HL-60 (cell line): ENCODE measurements around the gene CACUL1.

Experiments
- DNase-seq, 2 experiments: peaks; one replicate each; pipeline ENCODE4 v3.0.0-alpha.2; 2010 to 2020; ENCODE audit warnings: low read depth in 1 of 2, low spot score in 1 of 2
- H3K27ac ChIP-seq: fragments of 250-450 bp; sonication (Bioruptor Pico); replicated peaks from 2 replicates; pipeline ENCODE4 v1.5.1; 2020; ENCODE audit warnings: mild to moderate bottlenecking, moderate library complexity
- H3K27me3 ChIP-seq: fragments of 250-450 bp; sonication (Bioruptor Pico); 2 replicates; pipeline ENCODE4 v1.5.1; 2021; ENCODE audit warnings: mild to moderate bottlenecking, moderate library complexity; ENCODE audit not compliant: insufficient read depth, poor library complexity, severe bottlenecking
- H3K4me3 ChIP-seq: replicated peaks from 2 replicates; pipeline ENCODE4 v1.5.1; 2011; ENCODE audit warnings: mild to moderate bottlenecking, control low read depth, low read length; ENCODE audit not compliant: insufficient read depth
- CTCF ChIP-seq: IDR thresholded peaks from one replicate; pipeline ENCODE4 v1.5.1; 2011; ENCODE audit warnings: low read length, control low read depth, inconsistent platforms; ENCODE audit not compliant: insufficient read depth
- GABPA ChIP-seq: IDR thresholded peaks from 2 replicates; pipeline ENCODE4 v1.6.1; 2012; ENCODE audit warnings: low read depth
- POLR2AphosphoS5 ChIP-seq: IDR thresholded peaks from 2 replicates; pipeline ENCODE4 v1.6.1; 2012; ENCODE audit warnings: low read depth
- REST ChIP-seq: IDR thresholded peaks from 2 replicates; pipeline ENCODE4 v1.6.1; 2012; ENCODE audit warnings: low read depth; ENCODE audit not compliant: insufficient replicate concordance
- SPI1 ChIP-seq: IDR thresholded peaks from 2 replicates; pipeline ENCODE4 v1.6.1; 2012; ENCODE audit warnings: low read depth, mild to moderate bottlenecking, borderline replicate concordance

The CACUL1 gene

GRCh38 chr10:118674226-118674919, 80.4 kb downstream of the CACUL1 start:
- no peak for DNase-seq
- Histone ChIP-seq H3K27me3 (no peaks in the 10 kb centered on the region), H3K27ac (no peak overlapping the region), H3K4me3 (no peak overlapping the region)
- TF ChIP-seq SPI1 (no peak), REST (no peak), POLR2AphosphoS5 (no peak), CTCF (no peak)

GRCh38 chr10:118672766-118673715, 81.7 kb downstream of the CACUL1 start:
- Histone ChIP-seq H3K27me3 (no peaks in the 10 kb centered on the region), H3K27ac (no peak overlapping the region), H3K4me3 (no peak overlapping the region)
- TF ChIP-seq GABPA (no peak), POLR2AphosphoS5 (no peak), SPI1 (no peak), CTCF (no peak), REST (no peak)
- no peak for DNase-seq

- H3K27me3 ChIP-seq: no peaks in the 10 kb centered on the region
- H3K4me3 ChIP-seq: no peak overlapping the region
These were observed 82.6 kb downstream of the CACUL1 start for GRCh38 chr10:118672153-118672552.

More at GRCh38 chr10:118672153-118672552, 82.6 kb downstream of the CACUL1 start:
- H3K27ac ChIP-seq: no peak overlapping the region
- no peak for DNase-seq
- no peak for TF ChIP-seq REST
- no peak for TF ChIP-seq POLR2AphosphoS5
- no peak for TF ChIP-seq GABPA
- no peak for TF ChIP-seq CTCF
- no peak for TF ChIP-seq SPI1
